SHP77 treated with DMSO at 0.1 percent for 48 hours (cell line): ENCODE data around the gene NR1H3.

ENCODE experiments used
- DNase-seq: peaks from one replicate; lab custom pipeline; 2025; lab: John Stamatoyannopoulos, UW

The NR1H3 gene

GRCh38 chr11:47269829-47270305, 12.1 kb downstream of the NR1H3 start, which contains the start of gene MADD:
Gene MADD, plus strand, starts transcription at chr11:47270133.
- DNase-seq: peak; percentile 78

GRCh38 chr11:47270331-47271271, 12.8 kb downstream of the NR1H3 start:
- DNase-seq: peak; percentile 23

- no peak for DNase-seq
Observed at GRCh38 chr11:47271328-47271727, 13.5 kb downstream of the NR1H3 start.

- peak; percentile 79 for DNase-seq
Observed at GRCh38 chr11:47271961-47272661, 14.3 kb downstream of the NR1H3 start.

GRCh38 chr11:47272706-47273105, 14.9 kb downstream of the NR1H3 start:
- DNase-seq: no peak

GRCh38 chr11:47274495-47275235, 16.9 kb downstream of the NR1H3 start:
- no peak for DNase-seq

GRCh38 chr11:47276923-47277322, 19.1 kb downstream of the NR1H3 start:
- DNase-seq: no peak

- DNase-seq: no peak
Observed at GRCh38 chr11:47278058-47278457, 20.3 kb downstream of the NR1H3 start.

GRCh38 chr11:47278769-47279168, 21.0 kb downstream of the NR1H3 start:
- no peak for DNase-seq

- DNase-seq: no peak
Observed at GRCh38 chr11:47280099-47280498, 22.3 kb downstream of the NR1H3 start.

- DNase-seq: no peak
Observed at GRCh38 chr11:47280860-47281259, 23.1 kb downstream of the NR1H3 start.

- DNase-seq: no peak
Observed at GRCh38 chr11:47282462-47282861, 24.7 kb downstream of the NR1H3 start.

- no peak for DNase-seq
Observed at GRCh38 chr11:47284151-47284550, 26.4 kb downstream of the NR1H3 start.

- no peak for DNase-seq
Observed at GRCh38 chr11:47285969-47286770, 28.4 kb downstream of the NR1H3 start.

GRCh38 chr11:47288066-47288465, 30.3 kb downstream of the NR1H3 start:
- no peak for DNase-seq

- DNase-seq: no peak
Observed at GRCh38 chr11:47289856-47290255, 32.1 kb downstream of the NR1H3 start.

- no peak for DNase-seq
Observed at GRCh38 chr11:47295385-47295784, 37.6 kb downstream of the NR1H3 start.

GRCh38 chr11:47296045-47296444, 38.2 kb downstream of the NR1H3 start:
- DNase-seq: no peak

GRCh38 chr11:47299078-47299477, 41.3 kb downstream of the NR1H3 start:
- DNase-seq: no peak

GRCh38 chr11:47302853-47303252, 45.1 kb downstream of the NR1H3 start:
- no peak for DNase-seq

- no peak for DNase-seq
Observed at GRCh38 chr11:47305734-47306483, 48.1 kb downstream of the NR1H3 start.
